Body of pancreas (tissue), 4 donors: ENCODE results near the gene CCDC87.

Experiments used
- POLR2A ChIP-seq, 3 donors: fragments of 450-650 bp; IDR thresholded peaks; one replicate each; pipeline ENCODE4 v1.6.1; 2016; ENCODE audit warnings: antibody characterized with exemption in 3 of 3, mild to moderate bottlenecking in 2 of 3
- TF ChIP-seq, protein P1 (sequence below), 7 experiments: fragments of 450-650 bp in 4 of 7; fragments of 200-600 bp in 3 of 7; sonication (generic) in 3 of 7; IDR thresholded peaks; one replicate each; pipeline ENCODE4 v1.5.1; 2016 to 2019; ENCODE audit warnings: antibody characterized with exemption in 7 of 7

DNA sequence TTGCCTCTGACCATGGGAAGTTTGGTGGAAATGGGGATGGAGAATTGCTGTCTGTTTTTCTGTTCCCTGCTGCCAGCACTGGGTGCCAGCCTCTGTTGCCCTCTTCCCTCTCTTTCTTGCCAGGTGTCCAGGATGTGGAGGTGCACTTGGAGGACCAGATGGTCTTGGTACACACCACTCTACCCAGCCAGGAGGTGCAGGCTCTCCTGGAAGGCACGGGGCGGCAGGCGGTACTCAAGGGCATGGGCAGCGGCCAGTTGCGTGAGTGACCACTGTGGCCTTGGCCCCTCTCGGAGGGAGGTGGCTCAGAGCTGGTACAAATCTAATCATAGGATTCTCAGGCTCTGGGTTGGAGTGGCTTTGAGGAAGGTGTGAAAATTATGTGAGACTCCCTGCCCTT lies 6.1 kb upstream of the CCDC87 start:
- TF ChIP-seq, protein P1, sequence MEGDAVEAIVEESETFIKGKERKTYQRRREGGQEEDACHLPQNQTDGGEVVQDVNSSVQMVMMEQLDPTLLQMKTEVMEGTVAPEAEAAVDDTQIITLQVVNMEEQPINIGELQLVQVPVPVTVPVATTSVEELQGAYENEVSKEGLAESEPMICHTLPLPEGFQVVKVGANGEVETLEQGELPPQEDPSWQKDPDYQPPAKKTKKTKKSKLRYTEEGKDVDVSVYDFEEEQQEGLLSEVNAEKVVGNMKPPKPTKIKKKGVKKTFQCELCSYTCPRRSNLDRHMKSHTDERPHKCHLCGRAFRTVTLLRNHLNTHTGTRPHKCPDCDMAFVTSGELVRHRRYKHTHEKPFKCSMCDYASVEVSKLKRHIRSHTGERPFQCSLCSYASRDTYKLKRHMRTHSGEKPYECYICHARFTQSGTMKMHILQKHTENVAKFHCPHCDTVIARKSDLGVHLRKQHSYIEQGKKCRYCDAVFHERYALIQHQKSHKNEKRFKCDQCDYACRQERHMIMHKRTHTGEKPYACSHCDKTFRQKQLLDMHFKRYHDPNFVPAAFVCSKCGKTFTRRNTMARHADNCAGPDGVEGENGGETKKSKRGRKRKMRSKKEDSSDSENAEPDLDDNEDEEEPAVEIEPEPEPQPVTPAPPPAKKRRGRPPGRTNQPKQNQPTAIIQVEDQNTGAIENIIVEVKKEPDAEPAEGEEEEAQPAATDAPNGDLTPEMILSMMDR (IDR thresholded peaks at IDR 0.05): no peak
- TF ChIP-seq POLR2A (IDR thresholded peaks at IDR 0.05): no peak
